Stimulated activated CD4-positive, alpha-beta T cell treated with anti-CD3 and anti-CD28 coated beads, Interleukin-1b, Interleukin-23, amount 100 ng/mL, for 4 hours (primary cell): ENCODE results near the gene KMT2A.

Source experiments
- DNase-seq, 2 donors: peaks; one replicate each; pipeline ENCODE4 v3.0.0-alpha.2; 2020; ENCODE audit warnings: low read depth in 2 of 2

The KMT2A gene

GRCh38 chr11:118484405-118484804, 48.1 kb downstream of the KMT2A start:
- no peak for DNase-seq

- DNase-seq = no peak
Measured at GRCh38 chr11:118485273-118485672, 49.0 kb downstream of the KMT2A start.

- DNase-seq = peak; percentile 69 to 76
Measured at GRCh38 chr11:118488480-118489109, 52.3 kb downstream of the KMT2A start.

- DNase-seq = no peak
Measured at GRCh38 chr11:118491041-118491440, 54.7 kb downstream of the KMT2A start.

- no peak for DNase-seq
Measured at GRCh38 chr11:118497831-118498230, 61.5 kb downstream of the KMT2A start.

- no peak for DNase-seq
Measured at GRCh38 chr11:118503216-118503615, 66.9 kb downstream of the KMT2A start.

GRCh38 chr11:118511601-118512000, 75.3 kb downstream of the KMT2A start:
- DNase-seq = no peak

- no peak for DNase-seq
Measured at GRCh38 chr11:118514103-118514502, 77.8 kb downstream of the KMT2A start.

GRCh38 chr11:118519549-118519948, 83.3 kb downstream of the KMT2A start:
- no peak for DNase-seq

- DNase-seq = no peak
Measured at GRCh38 chr11:118521892-118522311, 85.6 kb downstream of the KMT2A start.

- DNase-seq = no peak
Measured at GRCh38 chr11:118522571-118523072, 86.3 kb downstream of the KMT2A start.

- DNase-seq = no peak
Measured at GRCh38 chr11:118524356-118524755, 88.1 kb downstream of the KMT2A start.

- no peak for DNase-seq
Measured at GRCh38 chr11:118524757-118525470, 88.6 kb downstream of the KMT2A start.

- no peak for DNase-seq
Measured at GRCh38 chr11:118526688-118527087, 90.4 kb downstream of the KMT2A start.

GRCh38 chr11:118527109-118527508, 90.8 kb downstream of the KMT2A start, which contains the start of gene TTC36:
TSS of gene TTC36 (plus strand) at chr11:118527474. CDS start at chr11:118527495, 21 bp downstream.
- DNase-seq = no peak

GRCh38 chr11:118528511-118528910, 92.2 kb downstream of the KMT2A start:
- DNase-seq = no peak

- no peak for DNase-seq
Measured at GRCh38 chr11:118529584-118530175, 93.4 kb downstream of the KMT2A start.

GRCh38 chr11:118530180-118530682, 93.9 kb downstream of the KMT2A start:
- no peak for DNase-seq

GRCh38 chr11:118530683-118531596, 94.6 kb downstream of the KMT2A start, which contains the start of gene TMEM25:
TSS of gene TMEM25 (plus strand) at chr11:118531192. CDS start at chr11:118531802, 610 bp downstream.
- DNase-seq = peak; percentile 55 to 76

GRCh38 chr11:118531597-118532084, 95.3 kb downstream of the KMT2A start:
- peak in 1 of 2 donors; percentile 4 for DNase-seq

GRCh38 chr11:118532091-118532490, 95.8 kb downstream of the KMT2A start:
- no peak for DNase-seq
